Fibroblast of villous mesenchyme (primary cell): ENCODE measurements around the gene PCMTD2. TPM values are rescaled to one million over a fixed set of nuclear protein-coding genes. Genes with fewer than 3 reads are reported as not detected.
"Not testable (repeated sequence)": the region's sequence is repeated elsewhere in the genome, so short reads cannot be mapped to it uniquely, and the experiment has no call there.

Experiments
- DNase-seq: peaks from one replicate; pipeline ENCODE4 v3.0.0-alpha.2; 2010; ENCODE audit warnings: low read depth
- H3K4me3 ChIP-seq: 2 replicates; pipeline ENCODE4 v1.5.1; 2011; ENCODE audit warnings: low read depth, mild to moderate bottlenecking, low read length
- small RNA-seq: library from RNA; depleted of rRNA; stranded (forward); fragments of <200 nt; gene quantifications from one replicate; pipeline ENCODE3, GENCODE V24; 2012
- total RNA-seq: library from RNA; depleted of rRNA; stranded (reverse); fragments of >200 nt; gene quantifications from 2 replicates; pipeline ENCODE4 v1.2.3, GENCODE V29; 2012

PCMTD2 gene
- total RNA-seq, 1 donor: 54.0 TPM

- DNase-seq, H3K4me3 ChIP-seq: not testable (repeated sequence)
Measured at GRCh38 chr20:64318056-64318455, 62.5 kb downstream of the PCMTD2 start.

- not testable (repeated sequence) for H3K4me3 ChIP-seq, DNase-seq
Measured at GRCh38 chr20:64322031-64322789, 66.7 kb downstream of the PCMTD2 start.

Small RNA genes within 50 kb of the gene (small RNA-seq; reads per million reads assigned to genes)
- not detected for gene AL137028.2

Other genes with a start within 250 kb of the PCMTD2 start
- gene C20orf204, start 219.6 kb upstream of the PCMTD2 start, total RNA-seq: 0.43 and 0.97 TPM in 2 replicates
- gene SOX18, start 206.1 kb upstream of the PCMTD2 start, total RNA-seq: under 0.01 TPM in 1 of 2 replicates, not detected in the other
- 20.7 and 24.2 TPM in 2 replicates for gene TCEA2, start 192.6 kb upstream of the PCMTD2 start, total RNA-seq
- 13.0 and 13.2 TPM in 2 replicates for gene RGS19, start 176.2 kb upstream of the PCMTD2 start, total RNA-seq
- 1.6 and 1.7 TPM in 2 replicates for gene OPRL1, start 175.7 kb upstream of the PCMTD2 start, total RNA-seq
- gene LKAAEAR1, start 171.3 kb upstream of the PCMTD2 start, total RNA-seq: under 0.01 TPM in 1 of 2 replicates, not detected in the other
- not detected in 2 replicates for gene NPBWR2, start 148.2 kb upstream of the PCMTD2 start, total RNA-seq
- gene MYT1, start 91.3 kb upstream of the PCMTD2 start, total RNA-seq: not detected in 2 replicates